Upper lobe of left lung (tissue), 6 donors: Measurements from ENCODE around the gene FNTB. TPM values are rescaled to one million over a fixed set of nuclear protein-coding genes. Genes with fewer than 3 reads are reported as not detected.

Experiments
- ATAC-seq, 2 donors: fragments of 200-7000 bp; cut with Tn5 transposase; one replicate each; pipeline ENCODE4 v1.9.1; 2022; ENCODE audit warnings: mild to moderate bottlenecking in 2 of 2, moderate library complexity in 2 of 2; ENCODE audit not compliant: low FRiP score in 2 of 2
- DNase-seq, 2 donors: peaks; one replicate each; pipeline ENCODE4 v3.0.0-alpha.2; 2019 to 2020
- H3K27ac ChIP-seq, 4 donors: fragments of 200-600 bp; sonication (generic); one replicate each; pipeline ENCODE4 v1.5.1; 2016 to 2019
- H3K27me3 ChIP-seq, 4 donors: fragments of 200-600 bp; sonication (generic); one replicate each; pipeline ENCODE4 v1.5.1; 2017 to 2019
- H3K36me3 ChIP-seq, 4 donors: fragments of 200-600 bp; sonication (generic); one replicate each; pipeline ENCODE4 v1.5.1; 2016 to 2019
- H3K4me1 ChIP-seq, 4 donors: fragments of 200-600 bp; sonication (generic); one replicate each; pipeline ENCODE4 v1.5.1; 2018 to 2019
- H3K4me3 ChIP-seq, 4 donors: fragments of 200-600 bp; sonication (generic); one replicate each; pipeline ENCODE4 v1.5.1; 2017 to 2019; ENCODE audit warnings: mild to moderate bottlenecking in 2 of 4, moderate library complexity in 1 of 4
- H3K9me3 ChIP-seq, 4 donors: fragments of 200-600 bp; sonication (generic); one replicate each; pipeline ENCODE4 v1.5.1; 2018 to 2019
- CTCF ChIP-seq, 6 experiments: fragments of 450-650 bp in 4 of 6; fragments of 200-600 bp in 2 of 6; sonication (generic) in 2 of 6; IDR thresholded peaks; one replicate each; pipeline ENCODE4 v1.5.1; 2016 to 2019; ENCODE audit warnings: antibody characterized with exemption in 6 of 6
- EP300 ChIP-seq, 4 donors: sonication (generic); formaldehyde crosslinking; IDR thresholded peaks; one replicate each; pipeline ENCODE4 v1.5.1; 2017; ENCODE audit warnings: antibody characterized with exemption in 4 of 4, control low read depth in 2 of 4
- POLR2A ChIP-seq, 4 donors: fragments of 450-650 bp; IDR thresholded peaks; one replicate each; pipeline ENCODE4 v1.5.1; 2016 to 2017; ENCODE audit warnings: antibody characterized with exemption in 4 of 4, mild to moderate bottlenecking in 2 of 4
- POLR2AphosphoS5 ChIP-seq, 2 donors: sonication (generic); formaldehyde crosslinking; IDR thresholded peaks; one replicate each; pipeline ENCODE4 v1.5.1; 2017; ENCODE audit warnings: antibody characterized with exemption in 2 of 2
- WGBS, 2 donors: methylation state at CpG; one replicate each; pipeline ENCODE4 v1.1.5; 2017 to 2018; 5-methylcytosine and 5-hydroxymethylcytosine counted together
- total RNA-seq, 6 donors: library from RNA; depleted of rRNA in 4 of 6; stranded (reverse); fragments of >200 nt in 4 of 6; gene quantifications; one replicate each; pipeline versions ENCODE4 v1.1.0 to v1.2.1, GENCODE V29; 2016 to 2021
- donor health status: DM: no; HTN: no; CAD: no; lungs with moderate emphysema.
- donor health status: DM: no; HTN: yes; CAD: no; lungs with severe emphysema.

Gene FNTB
- total RNA-seq, 6 donors from 2014 or later: 9.5 to 30.1 (median 16.0) TPM

GRCh38 chr14:65069874-65070413 lies 83.2 kb downstream of the FNTB start:
- H3K36me3 ChIP-seq: peaks cover 0 to 47% (median 27%) of the 10 kb centered on the region in 4 donors
- WGBS, 2 donors: 76 to 92% methylated on average over 1 to 5 of the region's 5 CpGs
- peak overlapping the region in 2 of 4 donors; percentile 0 to 17 for H3K27ac ChIP-seq
- H3K4me1 ChIP-seq: peaks cover 28 to 38% (median 34%) of the 10 kb centered on the region in 4 donors
- no peak for ATAC-seq
- H3K27me3 ChIP-seq: no peaks in the 10 kb centered on the region
- TF ChIP-seq POLR2AphosphoS5 (IDR thresholded peaks at IDR 0.05): no peak
- TF ChIP-seq POLR2A (IDR thresholded peaks at IDR 0.05): no peak
- no peak for TF ChIP-seq CTCF (IDR thresholded peaks at IDR 0.05)
- TF ChIP-seq EP300 (IDR thresholded peaks at IDR 0.05): no peak
- peak in 1 of 2 donors; percentile 49 for DNase-seq
- H3K4me3 ChIP-seq: no peak overlapping the region
- H3K9me3 ChIP-seq: no peaks in the 10 kb centered on the region

- H3K4me1 ChIP-seq: peaks cover 28 to 44% (median 40%) of the 10 kb centered on the region in 4 donors
- peak; percentile 50 to 76 for DNase-seq
- peaks cover 0 to 45% (median 23%) of the 10 kb centered on the region in 4 donors for H3K36me3 ChIP-seq
- TF ChIP-seq CTCF (IDR thresholded peaks at IDR 0.05) (no peak), POLR2A (IDR thresholded peaks at IDR 0.05) (no peak), EP300 (IDR thresholded peaks at IDR 0.05) (no peak), POLR2AphosphoS5 (IDR thresholded peaks at IDR 0.05) (no peak)
- H3K4me3 ChIP-seq: peak overlapping the region in 1 of 4 donors; percentile 19
- no peaks in the 10 kb centered on the region for H3K27me3 ChIP-seq
- peak overlapping the region in 1 of 4 donors; percentile 0 for H3K27ac ChIP-seq
- ATAC-seq: peak in 1 of 2 donors; percentile 81
- H3K9me3 ChIP-seq: no peaks in the 10 kb centered on the region
- 45 to 49% methylated on average over 3 to 12 of the region's 12 CpGs for WGBS, 2 donors
Measured at GRCh38 chr14:65070471-65070976, 83.8 kb downstream of the FNTB start.

- peaks cover 28 to 49% (median 43%) of the 10 kb centered on the region in 4 donors for H3K4me1 ChIP-seq
- DNase-seq: no peak
- WGBS, 2 donors: 84 to 94% methylated on average over 3 of the region's 3 CpGs
Measured at GRCh38 chr14:65071544-65071943, 84.8 kb downstream of the FNTB start.

GRCh38 chr14:65072256-65072655 lies 85.6 kb downstream of the FNTB start:
- ATAC-seq (no peak), DNase-seq (no peak)
- 85 to 94% methylated on average over 5 to 6 of the region's 6 CpGs for WGBS, 2 donors
- TF ChIP-seq POLR2A (IDR thresholded peaks at IDR 0.05) (no peak), POLR2AphosphoS5 (IDR thresholded peaks at IDR 0.05) (no peak), EP300 (IDR thresholded peaks at IDR 0.05) (no peak), CTCF (IDR thresholded peaks at IDR 0.05) (no peak)
- Histone ChIP-seq H3K27ac (peak overlapping the region in 1 of 4 donors; percentile 4), H3K4me1 (peaks cover 28 to 49% (median 43%) of the 10 kb centered on the region in 4 donors), H3K36me3 (peaks cover 4 to 54% (median 32%) of the 10 kb centered on the region in 4 donors), H3K4me3 (no peak overlapping the region), H3K27me3 (no peaks in the 10 kb centered on the region), H3K9me3 (no peaks in the 10 kb centered on the region)

More at GRCh38 chr14:65071544-65071943, 84.8 kb downstream of the FNTB start:
- TF ChIP-seq EP300 (IDR thresholded peaks at IDR 0.05): no peak
- no peak for TF ChIP-seq POLR2AphosphoS5 (IDR thresholded peaks at IDR 0.05)
- no peak for TF ChIP-seq CTCF (IDR thresholded peaks at IDR 0.05)
- TF ChIP-seq POLR2A (IDR thresholded peaks at IDR 0.05): no peak
- Histone ChIP-seq H3K36me3 (peaks cover 0 to 47% (median 25%) of the 10 kb centered on the region in 4 donors), H3K27me3 (no peaks in the 10 kb centered on the region), H3K9me3 (no peaks in the 10 kb centered on the region), H3K4me3 (no peak overlapping the region), H3K27ac (no peak overlapping the region)
- no peak for ATAC-seq
